COLO668 (cell line): ENCODE results near the gene RHBDL1.
"Not testable (repeated sequence)": the region's sequence is repeated elsewhere in the genome, so short reads cannot be mapped to it uniquely, and the experiment has no call there.

Source experiments
- DNase-seq: peaks from one replicate; lab custom pipeline; 2025; ENCODE audit not compliant: unreplicated experiment; lab: John Stamatoyannopoulos, UW

RHBDL1 gene

DNA sequence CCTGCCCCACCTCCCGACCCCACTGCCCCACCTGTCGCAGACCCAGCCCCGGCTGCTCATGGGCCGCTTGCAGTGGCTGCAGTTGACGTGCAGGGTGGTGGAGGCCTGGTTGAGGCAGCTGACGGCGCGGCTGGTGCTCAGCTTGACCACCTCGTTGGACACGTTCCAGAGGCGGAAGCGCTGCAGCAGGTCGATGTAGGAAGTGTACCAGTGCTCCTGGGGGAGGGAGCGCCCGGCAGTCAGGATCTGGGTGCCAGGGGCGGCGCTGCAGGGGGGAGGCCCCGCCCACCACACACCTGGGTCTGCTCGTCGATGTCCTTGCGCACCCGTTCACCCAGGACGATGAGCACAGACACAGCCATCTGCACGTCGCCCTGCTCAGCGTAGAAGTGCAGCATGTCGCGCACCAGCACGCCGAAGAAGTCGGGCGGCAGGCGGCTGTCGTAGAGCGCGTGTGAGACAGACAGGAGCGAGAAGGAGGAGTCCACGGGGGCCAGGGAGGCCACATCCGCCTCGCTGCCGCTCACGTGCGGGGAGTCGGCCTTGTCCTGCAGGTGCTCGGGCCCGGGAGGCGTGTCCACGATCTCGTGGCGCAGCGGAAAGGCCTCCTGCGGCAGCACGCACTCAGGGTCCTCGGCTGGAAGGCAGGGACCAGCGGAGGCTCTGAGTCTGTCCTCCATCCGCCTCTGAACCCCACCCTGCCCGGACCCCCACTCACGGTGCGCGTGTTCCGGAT lies 9.7 kb downstream of the RHBDL1 start:
- peak; percentile 95 for DNase-seq

DNA sequence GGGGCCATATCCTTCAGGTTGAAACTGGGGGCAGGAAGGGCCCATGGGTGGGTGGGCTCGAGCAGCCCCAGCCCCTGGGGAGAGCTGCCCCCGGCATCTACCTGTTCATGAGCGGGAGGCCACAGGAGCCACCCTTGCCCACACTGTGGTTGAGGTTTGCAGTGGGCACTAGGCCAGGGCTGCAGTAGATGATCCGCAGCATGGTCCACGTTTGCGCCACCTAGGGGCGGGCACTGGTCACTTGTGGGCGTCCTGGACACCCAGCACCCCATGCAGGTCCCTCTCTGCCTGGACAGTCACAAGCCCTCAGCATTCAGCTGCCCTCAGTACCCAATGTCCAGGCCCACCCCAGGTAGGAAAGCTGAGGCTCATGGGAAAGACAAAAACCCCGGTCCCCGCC lies 10.5 kb downstream of the RHBDL1 start:
- DNase-seq, result peak; percentile 86

DNA sequence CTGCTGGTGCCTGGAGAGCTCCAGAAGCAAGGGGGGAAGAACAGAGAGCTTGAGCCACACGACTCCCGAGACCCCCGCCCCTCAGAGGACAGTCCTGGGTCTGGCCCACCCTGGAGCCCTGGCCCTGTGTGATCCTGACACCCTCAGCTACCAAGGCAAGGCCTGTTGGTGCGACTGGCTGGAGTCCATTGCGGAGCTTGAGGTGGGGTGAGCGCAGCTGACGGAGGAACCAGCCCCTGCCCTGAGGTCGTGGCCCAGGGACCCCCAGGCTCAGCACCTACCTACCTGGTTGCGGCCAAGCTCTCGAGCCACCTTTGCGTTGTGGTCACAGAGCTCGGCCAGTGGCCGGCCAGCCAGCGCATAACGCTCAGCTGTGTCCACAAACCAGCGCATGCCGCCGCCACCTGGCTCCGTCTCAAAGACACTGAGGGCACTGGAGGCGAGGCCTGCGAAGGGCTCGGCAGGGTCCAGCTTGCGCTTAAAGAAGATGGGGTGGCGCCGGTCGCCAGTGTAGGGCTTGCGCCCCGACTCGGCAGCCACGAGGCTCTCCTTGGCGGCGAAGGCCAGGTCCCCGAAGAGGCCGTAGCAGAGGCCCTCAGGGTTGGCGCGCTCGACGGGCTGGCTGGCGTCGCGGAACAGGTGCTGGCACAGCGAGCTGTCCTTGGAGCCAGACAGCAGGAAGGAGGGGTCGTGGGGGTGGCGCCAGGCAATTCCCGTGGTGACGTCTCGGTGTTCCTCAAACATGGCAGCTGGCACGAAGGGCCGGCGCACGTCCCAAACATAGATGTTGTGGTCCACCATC lies 11.2 kb downstream of the RHBDL1 start:
- no peak for DNase-seq

DNA sequence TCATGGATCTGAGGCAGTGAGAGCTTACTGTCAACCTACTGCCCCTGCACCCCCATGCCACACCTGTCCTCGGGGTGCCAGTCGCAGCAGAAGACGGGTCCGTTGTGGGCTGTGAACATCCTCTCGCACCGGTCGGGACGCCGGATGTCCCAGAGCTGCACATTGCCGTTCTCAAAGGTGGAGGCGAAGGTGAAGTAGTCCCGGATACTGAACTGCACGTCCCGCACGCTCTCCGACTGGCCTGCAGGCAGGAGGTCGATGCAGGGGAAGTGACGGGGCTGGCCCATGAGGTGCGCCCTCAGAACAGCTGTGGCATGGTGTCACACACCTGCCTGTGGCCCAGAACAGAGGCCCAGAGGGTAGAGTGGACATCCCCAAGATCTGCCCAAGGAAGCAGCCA lies 12.0 kb downstream of the RHBDL1 start:
- no peak for DNase-seq

DNA sequence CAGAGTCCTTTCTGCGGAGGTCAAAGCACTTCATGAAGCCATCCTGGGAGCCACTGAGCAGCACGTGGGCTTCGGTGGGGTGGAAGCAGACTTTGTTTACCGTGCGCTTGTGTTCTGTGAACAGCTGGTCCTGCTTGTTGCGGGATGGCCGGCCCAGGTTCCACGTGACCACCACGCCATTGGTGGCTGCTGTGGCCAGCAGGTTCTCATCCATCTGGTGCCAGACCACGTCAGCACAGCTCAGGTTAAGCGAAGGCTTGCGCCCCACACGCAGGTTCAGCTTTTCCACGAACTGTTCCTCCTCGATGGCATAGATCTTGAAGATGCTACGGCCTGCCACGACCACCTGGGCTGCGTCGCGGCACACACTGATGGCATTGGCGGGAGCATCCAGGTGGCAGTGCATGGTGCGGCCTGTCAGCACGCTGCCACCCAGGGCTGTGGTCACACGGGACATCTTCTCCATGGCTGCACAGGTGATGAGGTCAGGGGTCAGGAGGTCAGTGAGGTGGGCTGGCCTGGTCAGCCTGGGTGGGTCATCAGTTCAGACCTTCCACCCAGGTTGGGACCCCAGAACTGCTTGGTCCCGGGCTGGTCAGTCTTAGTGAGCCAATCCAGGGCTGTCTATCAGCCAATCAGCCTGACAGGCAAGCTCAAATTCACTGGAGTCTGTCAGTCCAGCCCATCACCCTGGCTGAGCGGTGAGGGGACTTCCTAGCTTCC lies 13.9 kb downstream of the RHBDL1 start:
- no peak for DNase-seq

DNA sequence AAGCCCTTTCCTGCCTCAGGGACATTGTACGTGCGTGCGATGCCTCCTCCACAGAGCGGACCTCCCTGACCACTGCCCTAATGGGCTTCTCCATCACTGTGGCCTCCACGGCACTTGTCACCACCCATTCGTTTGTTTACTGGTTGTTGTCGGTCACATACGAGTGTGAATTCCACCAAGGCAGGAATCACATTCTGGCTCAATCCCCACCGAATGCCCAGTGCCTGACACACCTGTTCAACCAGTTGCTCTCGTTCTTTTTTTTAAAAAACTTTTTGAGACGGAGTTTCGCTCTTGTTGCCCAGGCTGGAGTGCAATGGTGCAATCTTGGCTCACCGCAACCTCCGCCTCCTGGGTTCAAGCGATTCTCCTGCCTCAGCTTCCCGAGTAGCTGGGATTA lies 15.8 kb downstream of the RHBDL1 start:
- DNase-seq, result not testable (repeated sequence)

DNA sequence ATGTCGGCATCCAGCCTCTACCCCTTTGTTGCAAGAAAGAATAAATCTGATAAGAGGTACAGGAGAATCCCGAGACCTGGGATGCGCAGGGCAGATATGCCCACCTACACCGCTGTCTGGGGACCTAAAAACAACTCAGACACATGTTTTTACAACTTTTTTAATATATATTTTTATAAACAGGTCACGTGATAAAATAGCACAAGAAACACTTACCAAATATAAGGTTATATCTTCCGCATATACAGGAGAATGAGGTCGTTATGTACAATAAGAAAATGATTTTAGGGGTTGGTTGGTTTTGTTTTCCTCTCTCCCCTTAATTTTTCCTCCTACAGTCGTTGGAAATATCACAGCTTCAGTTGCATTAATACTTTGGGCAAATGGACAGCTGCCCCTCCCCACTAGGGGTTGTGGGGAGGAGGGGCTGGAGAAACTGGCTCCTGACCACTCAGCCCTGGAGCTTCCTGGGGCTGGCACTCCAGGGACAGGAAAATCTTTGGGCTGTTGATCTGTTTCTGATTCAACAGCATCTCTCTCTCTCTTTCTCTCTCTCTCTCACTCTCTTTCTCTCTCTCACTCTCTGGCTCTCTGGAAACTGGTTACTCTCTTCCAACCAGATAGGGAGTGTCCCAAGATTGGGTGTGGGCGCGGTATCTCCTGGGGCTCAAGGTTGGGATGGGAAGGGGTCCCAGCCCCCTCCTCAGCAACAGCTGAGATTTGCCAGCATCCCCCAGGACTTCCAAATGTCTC lies 17.1 kb downstream of the RHBDL1 start:
- DNase-seq, result no peak

DNA sequence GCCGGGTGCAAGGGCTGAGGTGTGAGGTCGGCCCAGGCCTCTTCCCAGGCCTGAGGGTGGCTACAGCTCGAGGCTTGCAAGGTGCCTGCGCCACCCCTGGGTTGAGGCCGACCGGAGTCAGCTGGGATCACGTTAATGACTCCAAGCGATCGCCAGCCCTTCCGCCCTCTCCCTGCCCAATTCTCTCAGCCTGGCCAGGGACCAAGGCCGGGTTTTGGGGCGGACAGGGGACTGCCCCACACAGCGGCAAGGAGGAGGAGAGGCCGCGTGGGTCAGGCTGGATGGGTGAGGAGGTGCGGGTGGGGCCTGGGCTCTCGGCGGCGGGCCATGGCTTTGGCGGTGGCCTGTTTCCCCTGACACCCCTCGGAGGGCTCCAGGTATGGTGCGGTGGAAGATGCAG lies 17.9 kb downstream of the RHBDL1 start:
- no peak for DNase-seq

DNA sequence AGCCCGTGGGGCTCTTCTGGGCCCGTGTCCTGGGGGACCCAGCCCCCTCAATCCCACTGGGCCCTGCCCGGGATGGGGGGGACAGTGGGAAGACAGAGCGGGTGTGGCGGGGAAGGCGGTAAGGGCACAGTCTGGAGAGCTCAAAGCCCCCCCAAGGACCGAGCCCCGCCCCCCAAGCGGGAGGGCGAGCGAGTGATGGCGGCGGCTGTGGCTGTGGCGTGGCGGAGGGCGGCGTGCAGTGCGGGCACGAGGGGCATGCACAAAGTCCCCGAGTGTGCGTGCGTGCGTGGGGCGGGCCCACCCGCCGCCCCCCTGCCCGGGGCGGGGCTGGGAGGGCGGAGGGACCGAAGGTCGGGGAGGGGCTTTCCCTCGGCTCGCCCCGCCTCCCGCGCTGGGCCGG lies 18.3 kb downstream of the RHBDL1 start:
- no peak for DNase-seq

DNA sequence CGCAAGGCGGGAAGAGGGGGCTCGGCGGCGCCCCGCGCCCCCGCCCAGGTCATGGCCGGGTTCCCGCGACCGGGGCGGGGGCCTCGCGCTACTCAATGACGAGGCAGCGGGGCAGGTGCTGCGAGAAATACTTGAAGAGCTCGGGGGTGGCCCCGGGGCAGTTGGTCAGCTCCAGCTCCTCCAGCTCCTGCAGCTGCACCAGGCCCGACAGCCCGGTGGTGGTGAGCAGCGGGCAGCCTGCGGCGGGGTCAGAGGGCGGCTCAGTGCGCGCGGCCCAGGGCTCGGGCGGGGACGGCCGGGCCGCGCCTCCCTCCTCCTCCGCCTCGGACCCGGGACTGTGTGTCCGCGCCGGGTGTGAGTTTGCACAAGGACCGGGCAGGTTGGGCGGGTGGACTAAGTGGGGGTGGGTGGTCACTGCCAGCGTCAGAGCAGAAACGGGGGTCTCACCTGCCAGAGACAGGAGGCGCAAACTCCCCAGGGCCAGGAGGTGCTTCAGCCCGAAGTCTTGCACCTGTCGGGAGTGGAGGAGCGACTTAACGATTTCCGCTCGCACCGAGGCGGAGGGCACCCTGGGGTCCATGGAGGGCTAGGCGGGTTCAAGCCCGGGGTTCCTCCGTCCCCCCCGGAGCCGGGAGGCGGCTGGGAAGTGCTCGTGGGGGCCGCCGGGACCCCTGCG lies 18.9 kb downstream of the RHBDL1 start:
- DNase-seq, result peak; percentile 16

DNA sequence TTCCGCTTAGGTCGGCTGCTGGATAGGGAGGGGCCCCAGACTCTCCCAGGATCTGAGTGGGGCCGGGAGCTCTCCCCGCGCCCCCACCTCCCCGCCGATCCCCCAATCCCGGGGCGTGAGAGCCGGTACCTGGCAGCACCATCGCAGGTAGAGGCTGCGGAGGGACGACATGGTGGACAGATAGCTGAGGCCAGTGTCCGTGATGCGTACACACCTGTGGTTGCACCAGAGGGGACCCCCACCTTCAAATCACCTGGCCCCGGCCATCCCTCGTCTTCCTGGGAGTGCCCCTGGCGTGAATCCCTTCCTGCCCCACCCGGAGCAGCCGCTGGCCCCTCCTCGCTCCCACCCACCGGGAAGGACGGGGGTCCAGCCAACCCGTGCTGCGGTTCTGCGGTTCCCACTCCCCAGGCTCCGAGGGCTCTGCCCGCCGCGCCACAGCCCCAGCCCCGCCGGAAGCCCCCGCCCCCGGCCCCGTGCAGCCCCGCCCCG lies 19.4 kb downstream of the RHBDL1 start:
- DNase-seq, result no peak

DNA sequence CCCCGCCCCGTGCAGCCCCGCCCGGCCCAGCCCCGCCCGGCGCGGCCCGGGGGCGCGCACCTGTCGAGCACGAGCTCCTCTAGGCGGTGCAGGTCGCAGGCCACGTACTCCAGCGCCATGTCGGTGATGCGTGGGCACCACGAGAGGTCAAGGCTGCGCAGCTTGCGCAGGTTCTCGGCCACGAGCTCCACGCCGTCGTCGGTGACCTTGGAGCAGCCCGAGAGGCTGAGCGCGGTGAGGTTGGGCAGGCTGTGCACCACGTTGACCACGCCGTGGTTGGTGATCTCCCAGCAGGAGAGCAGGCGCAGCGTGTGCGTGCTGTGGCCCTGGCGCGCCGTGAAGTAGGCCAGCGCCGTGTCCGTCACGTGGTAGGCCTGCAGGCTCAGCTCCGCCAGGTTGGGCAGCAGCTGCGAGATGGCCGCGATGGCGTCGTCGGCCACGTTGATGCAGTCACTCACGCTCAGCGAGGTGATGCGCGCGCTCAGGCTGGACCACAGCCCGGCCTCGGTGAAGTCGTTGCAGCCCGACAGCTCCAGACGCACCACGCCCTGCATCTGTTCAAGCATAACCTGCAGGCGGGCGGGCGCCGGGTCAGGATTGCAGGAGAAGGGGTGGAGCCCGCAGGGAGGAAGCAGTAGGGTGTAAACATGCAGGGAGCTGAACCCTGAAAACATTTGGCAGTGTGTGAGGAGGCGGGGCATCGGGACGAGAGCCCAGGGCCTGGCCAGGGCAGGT lies 20.1 kb downstream of the RHBDL1 start:
- peak; percentile 97 for DNase-seq

DNA sequence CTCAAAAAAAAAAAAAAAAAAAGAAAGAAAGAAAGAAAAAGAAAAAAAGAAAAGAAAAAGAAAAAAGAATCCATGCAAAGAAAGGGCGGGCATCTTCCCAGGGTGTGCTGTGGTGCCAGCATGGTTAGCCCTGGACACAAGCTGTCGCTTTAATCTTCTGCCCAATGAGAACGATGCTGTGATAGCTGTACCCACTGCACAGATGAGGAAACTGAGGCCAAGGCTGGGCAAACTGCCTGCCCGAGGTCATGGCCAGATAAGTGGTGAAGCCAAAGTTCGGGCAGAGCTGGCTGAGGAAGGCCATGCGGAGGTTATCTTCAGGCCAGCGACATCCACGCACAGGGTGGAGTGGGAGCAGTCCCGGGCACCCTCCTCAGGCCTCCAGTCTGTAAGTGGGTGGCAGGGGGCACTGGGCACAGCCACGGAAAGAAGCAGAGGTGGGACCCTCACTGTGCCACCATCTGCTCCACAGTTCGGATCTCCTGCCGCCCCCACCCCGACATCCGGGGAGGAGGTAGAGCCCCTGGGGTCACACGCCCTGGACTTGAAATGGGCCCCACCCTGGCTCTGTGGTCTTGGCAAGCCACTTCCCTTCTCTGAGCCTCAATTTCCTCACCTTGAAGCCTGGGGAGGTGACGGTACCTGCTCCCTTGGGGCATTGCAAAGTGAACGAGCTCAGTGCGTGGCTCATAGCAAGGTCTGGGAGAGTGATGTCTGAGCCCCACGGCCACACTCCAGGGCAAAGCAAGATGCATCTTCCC lies 23.6 kb downstream of the RHBDL1 start:
- DNase-seq, result no peak

DNA sequence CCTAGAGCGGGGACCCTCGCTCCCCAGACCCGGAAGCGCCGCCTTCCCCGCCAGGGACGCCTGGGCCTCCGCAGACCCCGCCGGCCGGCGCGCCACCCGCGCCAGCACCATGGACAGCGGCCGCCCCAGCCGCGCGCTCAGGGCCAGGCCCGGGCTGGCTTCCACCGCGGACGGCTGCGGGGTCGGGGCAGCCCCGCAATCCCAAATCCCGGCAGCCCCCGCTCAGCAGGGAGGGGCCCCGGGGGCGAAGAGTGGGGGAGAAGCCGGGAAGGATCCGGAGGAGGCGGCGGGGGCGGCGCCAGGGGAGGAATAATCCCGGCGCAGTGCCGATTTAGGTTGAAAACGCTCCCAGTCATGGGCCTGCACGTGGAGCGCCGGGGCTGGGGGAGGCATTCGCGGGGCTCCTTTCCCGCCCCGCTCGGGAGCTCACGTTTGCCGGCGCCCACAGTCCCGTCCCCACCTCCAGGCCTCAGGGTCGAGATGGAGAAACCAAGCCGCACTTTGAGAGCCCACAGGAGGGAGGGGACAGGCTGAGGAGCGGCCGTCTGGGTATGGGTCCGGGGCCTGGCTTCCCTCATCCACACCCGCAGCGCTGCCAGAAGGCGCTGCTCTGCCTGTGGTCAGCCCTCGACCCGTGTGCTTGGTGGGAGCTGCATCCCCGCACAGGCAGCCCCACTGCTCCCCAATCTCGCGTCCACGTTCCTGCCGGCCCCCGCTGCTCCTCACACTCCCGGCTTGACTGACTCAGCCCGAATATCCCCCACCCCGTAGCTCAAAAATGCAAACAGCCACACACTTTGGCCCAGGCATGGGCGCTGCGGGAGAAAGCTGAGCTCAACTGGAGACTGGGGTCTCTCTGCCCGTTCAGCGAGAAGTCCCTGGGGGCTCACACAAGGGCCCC lies 25.5 kb downstream of the RHBDL1 start:
- DNase-seq, result no peak

DNA sequence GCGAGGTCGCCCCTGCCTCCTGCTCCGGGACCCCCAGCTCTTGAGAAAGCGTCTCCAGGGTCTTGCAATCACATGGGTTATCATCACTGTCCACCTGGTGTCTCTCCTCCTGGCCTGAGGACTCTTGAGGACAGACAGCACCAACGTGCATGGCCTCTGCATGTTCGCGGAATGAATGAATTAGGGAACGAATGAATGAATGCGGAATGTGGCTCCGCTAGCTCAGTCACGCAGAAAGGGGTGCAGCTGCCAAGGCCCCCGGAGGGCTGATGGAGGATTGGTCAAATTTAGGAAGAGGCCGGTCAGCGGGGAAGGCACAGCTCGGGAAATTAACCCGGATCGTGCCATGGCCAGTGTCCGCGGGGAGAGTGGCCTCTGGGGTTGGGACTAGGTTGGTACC lies 26.9 kb downstream of the RHBDL1 start:
- no peak for DNase-seq

DNA sequence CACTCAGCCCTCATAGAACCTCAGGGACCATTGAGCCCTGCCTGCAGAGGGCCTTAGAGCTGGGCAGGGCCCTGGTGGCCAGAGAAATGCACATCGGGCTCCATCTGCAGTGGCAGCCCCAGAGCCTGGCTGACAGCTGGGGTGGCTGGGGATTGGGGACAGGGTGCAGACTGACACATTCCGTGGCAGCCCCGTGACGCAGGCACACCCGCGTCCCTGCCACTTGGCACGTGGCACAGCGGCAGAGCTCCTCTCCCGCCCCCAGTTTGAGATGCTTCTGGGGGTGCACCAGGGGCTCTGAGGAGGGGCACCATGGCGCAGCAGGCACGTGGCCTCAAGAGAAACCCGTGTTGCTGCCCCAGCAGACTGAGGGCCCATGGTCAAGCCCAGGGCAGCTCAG lies 27.9 kb downstream of the RHBDL1 start:
- DNase-seq, result no peak

DNA sequence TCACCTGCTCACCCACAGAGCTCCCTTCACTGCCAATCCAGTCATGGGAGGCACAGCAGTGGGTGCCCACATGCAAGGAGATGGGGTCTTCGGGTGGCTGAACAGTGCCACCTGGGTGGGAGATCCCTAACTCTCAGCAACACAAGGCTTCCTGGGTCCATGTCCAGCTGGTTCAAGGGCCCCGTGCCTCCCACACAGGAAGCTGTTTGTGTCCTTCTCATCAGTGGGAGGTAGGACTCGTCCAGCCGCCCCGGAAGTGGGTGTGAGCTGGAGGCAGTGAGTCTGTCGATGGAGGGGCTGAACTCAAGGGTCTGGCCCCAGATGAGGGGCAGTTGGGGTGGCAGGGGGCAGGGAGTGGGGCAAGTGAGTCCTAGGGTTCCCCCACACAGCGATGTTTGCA lies 28.6 kb downstream of the RHBDL1 start:
- peak; percentile 25 for DNase-seq
